Uterus (tissue), 4 donors: ENCODE results near the gene GATAD2A. TPM values are rescaled to one million over a fixed set of nuclear protein-coding genes. Genes with fewer than 3 reads are reported as not detected.

ENCODE experiments used
- DNase-seq, 2 donors: peaks; one replicate each; pipeline ENCODE4 v3.0.0-alpha.2; 2019 to 2020
- H3K27ac ChIP-seq, 2 donors: fragments of 200-600 bp; sonication (generic); 1 replicate in 1 of 2; 2 replicates in 1 of 2; pipeline ENCODE4 v1.5.1; 2016 to 2018
- H3K27me3 ChIP-seq, 2 donors: fragments of 200-600 bp; sonication (generic); one replicate each; pipeline ENCODE4 v1.5.1; 2018 to 2019; ENCODE audit warnings: control low read depth in 1 of 2
- H3K36me3 ChIP-seq, 2 donors: fragments of 200-600 bp; sonication (generic); one replicate each; pipeline ENCODE4 v1.5.1; 2019; ENCODE audit warnings: control low read depth in 1 of 2
- H3K4me1 ChIP-seq, 2 donors: fragments of 200-600 bp; sonication (generic); one replicate each; pipeline ENCODE4 v1.5.1; 2018 to 2019; ENCODE audit warnings: control low read depth in 1 of 2
- H3K4me3 ChIP-seq, 2 donors: fragments of 200-600 bp; sonication (generic); 1 replicate in 1 of 2; 2 replicates in 1 of 2; pipeline ENCODE4 v1.5.1; 2018 to 2019; ENCODE audit warnings: mild to moderate bottlenecking in 1 of 2
- H3K9me3 ChIP-seq, 2 donors: fragments of 200-600 bp; sonication (generic); one replicate each; pipeline ENCODE4 v1.5.1; 2019; ENCODE audit warnings: control low read depth in 1 of 2
- POLR2A ChIP-seq, 2 donors: fragments of 450-650 bp; IDR thresholded peaks; one replicate each; pipeline ENCODE4 v1.6.1; 2016; ENCODE audit warnings: antibody characterized with exemption in 2 of 2, mild to moderate bottlenecking in 1 of 2, moderate library complexity in 1 of 2
- intact Hi-C: fragments of 100-400 bp; cut with DNase I; formaldehyde crosslinking; loops from one replicate; pipeline ENCODE4 v1.15.1; 2023; ENCODE audit warnings: low total_unique reads
- total RNA-seq, 4 donors: library from RNA; depleted of rRNA in 3 of 4; stranded (reverse); fragments of >200 nt in 3 of 4; gene quantifications; one replicate each; pipeline versions ENCODE4 v1.1.0 to v1.2.4, GENCODE V29; 2014 to 2023
- TF ChIP-seq, protein P1 (sequence below), 4 experiments: fragments of 200-600 bp in 2 of 4; fragments of 450-650 bp in 2 of 4; sonication (generic) in 2 of 4; IDR thresholded peaks; one replicate each; pipeline ENCODE4 v1.5.1; 2016 to 2019; ENCODE audit warnings: antibody characterized with exemption in 4 of 4, mild to moderate bottlenecking in 2 of 4, moderate library complexity in 1 of 4
- donor health status: DM: yes; HTN: yes; CAD: no.

Gene GATAD2A
- total RNA-seq, 4 donors from 2014 or later, result 9.7 to 65.1 (median 22.3) TPM

DNA sequence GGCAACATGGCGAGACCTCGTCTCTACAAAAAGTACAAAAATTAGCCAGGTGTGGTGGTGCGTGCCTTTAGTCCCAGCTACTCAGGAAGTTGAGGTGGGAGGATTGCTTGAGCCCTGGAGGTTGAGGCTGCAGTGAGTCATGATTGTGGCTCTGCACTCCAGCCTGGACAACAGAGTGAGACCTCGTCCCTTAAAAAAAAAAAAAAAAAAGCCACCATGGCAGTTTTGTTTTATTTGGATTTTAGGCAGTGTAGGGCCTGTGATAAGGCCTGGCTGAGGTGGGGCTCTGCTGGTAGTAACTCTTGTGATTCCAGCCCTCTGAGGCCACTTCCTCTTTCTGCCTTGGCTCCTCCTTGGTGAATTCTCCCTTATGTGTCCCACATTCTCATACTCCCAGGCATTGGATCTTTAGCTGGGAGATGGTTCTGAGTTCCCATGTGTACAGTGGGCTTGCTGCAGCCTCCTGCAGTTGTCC is 39.2 kb downstream of the GATAD2A start:
- intact Hi-C loops, result no loop called here
- Histone ChIP-seq H3K27ac (no peak overlapping the region), H3K36me3 (no peaks in the 10 kb centered on the region), H3K9me3 (no peaks in the 10 kb centered on the region), H3K27me3 (no peaks in the 10 kb centered on the region), H3K4me3 (no peak overlapping the region), H3K4me1 (no peaks in the 10 kb centered on the region)
- no peak for TF ChIP-seq POLR2A (IDR thresholded peaks at IDR 0.05)
- TF ChIP-seq, protein P1, sequence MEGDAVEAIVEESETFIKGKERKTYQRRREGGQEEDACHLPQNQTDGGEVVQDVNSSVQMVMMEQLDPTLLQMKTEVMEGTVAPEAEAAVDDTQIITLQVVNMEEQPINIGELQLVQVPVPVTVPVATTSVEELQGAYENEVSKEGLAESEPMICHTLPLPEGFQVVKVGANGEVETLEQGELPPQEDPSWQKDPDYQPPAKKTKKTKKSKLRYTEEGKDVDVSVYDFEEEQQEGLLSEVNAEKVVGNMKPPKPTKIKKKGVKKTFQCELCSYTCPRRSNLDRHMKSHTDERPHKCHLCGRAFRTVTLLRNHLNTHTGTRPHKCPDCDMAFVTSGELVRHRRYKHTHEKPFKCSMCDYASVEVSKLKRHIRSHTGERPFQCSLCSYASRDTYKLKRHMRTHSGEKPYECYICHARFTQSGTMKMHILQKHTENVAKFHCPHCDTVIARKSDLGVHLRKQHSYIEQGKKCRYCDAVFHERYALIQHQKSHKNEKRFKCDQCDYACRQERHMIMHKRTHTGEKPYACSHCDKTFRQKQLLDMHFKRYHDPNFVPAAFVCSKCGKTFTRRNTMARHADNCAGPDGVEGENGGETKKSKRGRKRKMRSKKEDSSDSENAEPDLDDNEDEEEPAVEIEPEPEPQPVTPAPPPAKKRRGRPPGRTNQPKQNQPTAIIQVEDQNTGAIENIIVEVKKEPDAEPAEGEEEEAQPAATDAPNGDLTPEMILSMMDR (IDR thresholded peaks at IDR 0.05), result no peak
- DNase-seq, result no peak

DNA sequence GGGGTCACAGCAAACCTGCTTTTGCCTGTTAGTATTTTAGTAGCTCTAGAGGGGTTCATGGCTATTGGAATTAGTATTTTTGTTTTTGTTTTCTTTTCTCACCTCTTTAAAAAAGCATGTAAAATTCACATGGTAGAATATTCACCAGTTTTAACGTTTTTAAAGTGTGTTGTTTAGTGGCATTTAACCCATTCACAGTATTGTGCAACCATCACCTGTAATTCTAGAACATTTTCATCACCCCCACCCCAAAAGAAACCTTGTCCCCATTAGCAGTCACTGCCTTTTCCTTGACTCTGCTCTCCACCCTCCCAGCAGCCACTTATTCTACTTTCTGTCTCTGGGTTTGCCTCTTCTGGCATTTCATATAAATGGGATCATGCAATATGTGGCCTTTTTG is 39.8 kb downstream of the GATAD2A start:
- no peak overlapping the region for H3K27ac ChIP-seq
- intact Hi-C loops, result no loop called here
- TF ChIP-seq, protein P1 (IDR thresholded peaks at IDR 0.05), result no peak
- TF ChIP-seq POLR2A (IDR thresholded peaks at IDR 0.05), result no peak

DNA sequence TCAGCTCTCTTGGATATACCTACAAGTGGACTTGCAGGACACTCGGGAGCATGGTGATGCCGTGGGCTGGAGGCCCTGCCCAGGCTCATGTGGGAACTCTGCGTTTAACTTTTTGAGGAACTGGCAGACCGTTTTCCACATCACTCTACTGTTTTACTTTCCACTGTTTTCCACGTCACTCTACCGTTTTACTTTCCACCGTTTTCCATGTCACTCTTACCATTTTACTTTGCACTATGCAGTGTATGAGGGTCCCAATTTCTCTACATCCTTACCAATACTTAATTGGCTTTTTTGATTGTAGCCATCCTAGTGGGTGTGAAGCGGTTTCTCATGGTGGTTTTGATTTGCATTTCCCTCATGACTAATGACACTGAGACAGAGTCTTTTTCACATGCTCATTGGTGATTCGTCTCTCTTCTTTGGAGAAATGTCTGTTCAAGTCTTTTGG is 40.5 kb downstream of the GATAD2A start:
- H3K4me3 ChIP-seq, result no peak overlapping the region
- no peak for DNase-seq
- no peak for TF ChIP-seq POLR2A (IDR thresholded peaks at IDR 0.05)
- TF ChIP-seq, protein P1 (IDR thresholded peaks at IDR 0.05), result no peak
- H3K9me3 ChIP-seq, result no peaks in the 10 kb centered on the region
- no peaks in the 10 kb centered on the region for H3K4me1 ChIP-seq
- no peak overlapping the region for H3K27ac ChIP-seq
- no peaks in the 10 kb centered on the region for H3K36me3 ChIP-seq
- intact Hi-C loops, result no loop called here
- H3K27me3 ChIP-seq, result no peaks in the 10 kb centered on the region

More for the DNA sequence above, 39.8 kb downstream of the GATAD2A start:
- Histone ChIP-seq H3K36me3 (no peaks in the 10 kb centered on the region), H3K4me3 (no peak overlapping the region), H3K4me1 (no peaks in the 10 kb centered on the region), H3K9me3 (no peaks in the 10 kb centered on the region), H3K27me3 (no peaks in the 10 kb centered on the region)
- DNase-seq, result no peak

DNA sequence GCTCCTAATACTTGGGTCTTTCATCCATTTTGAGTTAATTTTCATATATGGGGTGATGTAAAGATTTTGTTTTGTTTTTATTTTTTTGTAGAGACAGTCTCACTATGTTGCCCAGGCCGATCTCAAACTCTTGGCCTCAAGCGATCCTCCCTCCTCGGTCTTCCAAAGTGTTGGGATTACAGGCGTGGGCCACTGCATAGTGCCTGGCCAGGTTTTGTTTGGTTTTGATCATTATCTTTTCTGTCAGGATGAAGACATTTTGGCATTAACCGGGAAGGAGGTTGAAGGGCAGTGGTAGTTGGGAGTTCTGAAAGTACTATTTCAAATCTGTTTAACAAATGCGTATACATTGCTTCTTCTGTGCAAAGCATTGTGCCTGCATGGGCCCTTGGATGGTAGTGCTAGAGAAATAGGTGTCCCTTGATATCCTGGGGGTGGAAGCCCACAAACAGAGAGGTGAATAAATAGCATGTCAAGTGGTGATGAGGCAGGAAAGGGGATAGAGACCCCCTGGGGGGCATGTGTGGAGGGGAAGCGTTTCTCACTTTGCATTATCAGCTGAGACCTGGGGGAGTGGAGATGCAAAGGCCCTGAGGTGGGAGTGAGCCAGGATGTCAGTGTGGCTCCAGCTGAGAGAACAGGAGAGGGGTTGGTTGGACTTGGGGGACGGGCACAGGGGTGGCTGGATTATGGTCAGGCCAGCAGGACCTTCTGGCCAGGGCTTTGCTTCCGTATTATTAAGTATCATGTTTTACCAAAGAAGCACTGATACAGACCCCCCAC is 41.4 kb downstream of the GATAD2A start:
- DNase-seq, result no peak
- TF ChIP-seq POLR2A (IDR thresholded peaks at IDR 0.05), result no peak
- TF ChIP-seq, protein P1 (IDR thresholded peaks at IDR 0.05), result no peak
- Histone ChIP-seq H3K36me3 (no peaks in the 10 kb centered on the region), H3K4me3 (no peak overlapping the region), H3K4me1 (no peaks in the 10 kb centered on the region), H3K9me3 (no peaks in the 10 kb centered on the region), H3K27ac (no peak overlapping the region), H3K27me3 (no peaks in the 10 kb centered on the region)
- intact Hi-C loops, result no loop called here

DNA sequence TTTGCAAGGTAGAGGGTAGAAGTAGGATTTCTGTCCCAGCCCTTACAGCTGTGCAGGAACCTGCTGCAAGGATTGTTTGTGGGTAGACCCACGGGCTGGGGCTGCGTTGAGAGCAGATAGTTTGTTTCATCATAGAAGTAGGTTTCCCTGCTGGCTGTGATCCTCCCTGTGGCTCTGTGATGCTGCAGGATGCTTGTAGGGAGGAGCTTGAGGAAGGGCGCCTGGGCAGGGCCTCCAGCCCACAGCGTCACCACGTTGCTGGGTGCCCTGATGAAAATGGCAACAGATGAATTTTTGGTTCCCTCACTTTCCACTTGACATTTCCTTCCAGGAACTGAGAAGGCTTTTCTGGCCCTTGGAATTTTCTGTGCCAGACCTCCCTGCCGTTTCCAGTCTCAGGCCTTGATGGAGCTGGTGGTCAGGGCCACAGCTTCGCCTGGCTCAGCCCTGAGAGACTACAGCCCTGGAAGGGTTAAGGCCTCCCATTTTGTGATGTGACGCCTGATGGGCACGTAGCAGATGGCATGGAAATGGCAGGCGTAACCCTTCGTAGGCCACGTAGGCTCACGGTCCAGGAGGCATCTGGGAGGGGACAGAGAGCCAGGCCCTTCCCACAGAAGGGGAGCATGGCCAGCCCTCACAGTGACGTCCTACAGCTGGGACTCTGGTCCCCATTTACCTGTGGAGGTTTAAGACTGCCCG is 42.2 kb downstream of the GATAD2A start:
- DNase-seq, result no peak
- H3K4me1 ChIP-seq, result no peaks in the 10 kb centered on the region
- TF ChIP-seq, protein P1 (IDR thresholded peaks at IDR 0.05), result no peak
- intact Hi-C loops, result no loop called here
- no peak overlapping the region for H3K27ac ChIP-seq
- H3K4me3 ChIP-seq, result no peak overlapping the region
- H3K9me3 ChIP-seq, result no peaks in the 10 kb centered on the region
- no peaks in the 10 kb centered on the region for H3K27me3 ChIP-seq
- no peaks in the 10 kb centered on the region for H3K36me3 ChIP-seq
